CD4-positive, alpha-beta T cell treated with Interleukin-4 for 1 hour (primary cell): ENCODE measurements around the gene ZMYND10.

ENCODE experiments used
- DNase-seq, 2 donors: peaks; one replicate each; pipeline ENCODE4 v3.0.0-alpha.2; 2020 to 2022

Gene ZMYND10

GRCh38 chr3:50345586-50346234 is at the start of gene ZMYND10:
ZMYND10 (minus strand) TSS chr3:50345732; CDS start chr3:50345579, 153 bp downstream.
- DNase-seq: peak; percentile 77

- DNase-seq: no peak
Observed at GRCh38 chr3:50393061-50393460, 47.5 kb upstream of the ZMYND10 start.

- no peak for DNase-seq
Observed at GRCh38 chr3:50392101-50392715, 46.7 kb upstream of the ZMYND10 start.

- DNase-seq: no peak
Observed at GRCh38 chr3:50390508-50391224, 45.1 kb upstream of the ZMYND10 start.

GRCh38 chr3:50389414-50389767 is 43.9 kb upstream of the ZMYND10 start:
- no peak for DNase-seq

- DNase-seq: no peak
Observed at GRCh38 chr3:50388720-50389413, 43.3 kb upstream of the ZMYND10 start.

- no peak for DNase-seq
Observed at GRCh38 chr3:50388016-50388719, 42.6 kb upstream of the ZMYND10 start.

GRCh38 chr3:50385754-50386153 is 40.2 kb upstream of the ZMYND10 start:
- DNase-seq: no peak

- no peak for DNase-seq
Observed at GRCh38 chr3:50383750-50384149, 38.2 kb upstream of the ZMYND10 start.

- DNase-seq: no peak
Observed at GRCh38 chr3:50382722-50383121, 37.2 kb upstream of the ZMYND10 start.

- no peak for DNase-seq
Observed at GRCh38 chr3:50381383-50381782, 35.9 kb upstream of the ZMYND10 start.

- DNase-seq: no peak
Observed at GRCh38 chr3:50380405-50381085, 35.0 kb upstream of the ZMYND10 start.

GRCh38 chr3:50378757-50379156 is 33.2 kb upstream of the ZMYND10 start:
- no peak for DNase-seq

- no peak for DNase-seq
Observed at GRCh38 chr3:50378024-50378423, 32.5 kb upstream of the ZMYND10 start.

- no peak for DNase-seq
Observed at GRCh38 chr3:50375258-50375931, 29.9 kb upstream of the ZMYND10 start.

- no peak for DNase-seq
Observed at GRCh38 chr3:50374363-50375257, 29.1 kb upstream of the ZMYND10 start.

GRCh38 chr3:50373146-50374051 is 27.9 kb upstream of the ZMYND10 start:
- DNase-seq: no peak

- no peak for DNase-seq
Observed at GRCh38 chr3:50372349-50372748, 26.8 kb upstream of the ZMYND10 start.

- DNase-seq: no peak
Observed at GRCh38 chr3:50371133-50371685, 25.7 kb upstream of the ZMYND10 start.
